ENCODE results near the gene RHOH.
"Not testable (repeated sequence)": the region's sequence is repeated elsewhere in the genome, so short reads cannot be mapped to it uniquely, and the experiment has no call there.

The RHOH gene

GRCh38 chr4:40196724-40197281 is at the start of gene RHOH:
TSS of gene RHOH (plus strand) at chr4:40197031. CDS start at chr4:40243387, 46,356 bp downstream.
- Mint-ChIP-seq H3K4me1 (ENCODE audit: low read depth) (peaks cover 63% of the 10 kb centered on the region), H3K9me3 (no peaks in the 10 kb centered on the region), H3K27ac (peak within 1 kb of the TSS; percentile 20), H3K27me3 (peaks cover 19% of the 10 kb centered on the region), H3K4me3 (peak within 1 kb of the TSS; percentile 4), H3K36me3 (ENCODE audit: low read depth) (no peaks in the 10 kb centered on the region)
- intact Hi-C loops (cut with micrococcal nuclease), result no loop called here

GRCh38 chr4:40147490-40147889 is 49.3 kb upstream of the RHOH start:
- H3K9me3 Mint-ChIP-seq; H3K4me1 Mint-ChIP-seq (ENCODE audit: low read depth); H3K27me3 Mint-ChIP-seq; H3K4me3 Mint-ChIP-seq; intact Hi-C loops (cut with micrococcal nuclease); H3K27ac Mint-ChIP-seq: not testable (repeated sequence)
- peaks cover 56% of the 10 kb centered on the region for H3K36me3 Mint-ChIP-seq (ENCODE audit: low read depth)

- Mint-ChIP-seq H3K9me3 (no peaks in the 10 kb centered on the region), H3K27ac (no peak overlapping the region), H3K4me1 (ENCODE audit: low read depth) (no peaks in the 10 kb centered on the region), H3K4me3 (no peak overlapping the region), H3K27me3 (no peaks in the 10 kb centered on the region), H3K36me3 (ENCODE audit: low read depth) (peaks cover 38% of the 10 kb centered on the region)
- intact Hi-C loops (cut with micrococcal nuclease), result loop anchor here (1.0 kb wide), 1 partner anchor 159 kb away; no protein-coding TSS in a partner anchor
These were observed 46.9 kb upstream of the RHOH start for GRCh38 chr4:40149960-40150385.

GRCh38 chr4:40150932-40151331 is 45.9 kb upstream of the RHOH start:
- intact Hi-C loops (cut with micrococcal nuclease), result loop anchor here (1.0 kb wide), 1 partner anchor 158 kb away; no protein-coding TSS in a partner anchor
- no peaks in the 10 kb centered on the region for H3K9me3 Mint-ChIP-seq
- no peaks in the 10 kb centered on the region for H3K27me3 Mint-ChIP-seq
- no peak overlapping the region for H3K4me3 Mint-ChIP-seq
- H3K27ac Mint-ChIP-seq, result no peak overlapping the region
- H3K4me1 Mint-ChIP-seq (ENCODE audit: low read depth), result no peaks in the 10 kb centered on the region
- peaks cover 36% of the 10 kb centered on the region for H3K36me3 Mint-ChIP-seq (ENCODE audit: low read depth)

- Mint-ChIP-seq H3K9me3 (no peaks in the 10 kb centered on the region), H3K4me1 (ENCODE audit: low read depth) (no peaks in the 10 kb centered on the region), H3K27ac (no peak overlapping the region), H3K27me3 (no peaks in the 10 kb centered on the region), H3K4me3 (no peak overlapping the region), H3K36me3 (ENCODE audit: low read depth) (peaks cover 22% of the 10 kb centered on the region)
- intact Hi-C loops (cut with micrococcal nuclease), result no loop called here
These were observed 44.2 kb upstream of the RHOH start for GRCh38 chr4:40152637-40153036.

GRCh38 chr4:40157436-40157835 is 39.4 kb upstream of the RHOH start:
- Mint-ChIP-seq H3K9me3 (no peaks in the 10 kb centered on the region), H3K27me3 (no peaks in the 10 kb centered on the region), H3K4me1 (ENCODE audit: low read depth) (no peaks in the 10 kb centered on the region), H3K4me3 (no peak overlapping the region), H3K36me3 (ENCODE audit: low read depth) (peaks cover 20% of the 10 kb centered on the region), H3K27ac (no peak overlapping the region)
- intact Hi-C loops (cut with micrococcal nuclease), result no loop called here

- no peaks in the 10 kb centered on the region for H3K27me3 Mint-ChIP-seq
- peaks cover 24% of the 10 kb centered on the region for H3K36me3 Mint-ChIP-seq (ENCODE audit: low read depth)
- no peaks in the 10 kb centered on the region for H3K4me1 Mint-ChIP-seq (ENCODE audit: low read depth)
- intact Hi-C loops (cut with micrococcal nuclease), result no loop called here
- no peak overlapping the region for H3K27ac Mint-ChIP-seq
- no peaks in the 10 kb centered on the region for H3K9me3 Mint-ChIP-seq
- H3K4me3 Mint-ChIP-seq, result no peak overlapping the region
These were observed 36.6 kb upstream of the RHOH start for GRCh38 chr4:40160258-40160657.

- intact Hi-C loops (cut with micrococcal nuclease), result no loop called here
- Mint-ChIP-seq H3K4me3 (no peak overlapping the region), H3K36me3 (ENCODE audit: low read depth) (peaks cover 33% of the 10 kb centered on the region), H3K27me3 (no peaks in the 10 kb centered on the region), H3K27ac (no peak overlapping the region), H3K9me3 (peaks cover 16% of the 10 kb centered on the region), H3K4me1 (ENCODE audit: low read depth) (no peaks in the 10 kb centered on the region)
These were observed 32.4 kb upstream of the RHOH start for GRCh38 chr4:40164459-40164858.

GRCh38 chr4:40165916-40166315 is 30.9 kb upstream of the RHOH start:
- Mint-ChIP-seq H3K4me3 (no peak overlapping the region), H3K9me3 (peaks cover 16% of the 10 kb centered on the region), H3K4me1 (ENCODE audit: low read depth) (no peaks in the 10 kb centered on the region), H3K27me3 (no peaks in the 10 kb centered on the region), H3K36me3 (ENCODE audit: low read depth) (peaks cover 25% of the 10 kb centered on the region), H3K27ac (no peak overlapping the region)
- intact Hi-C loops (cut with micrococcal nuclease), result no loop called here

GRCh38 chr4:40168070-40168469 is 28.8 kb upstream of the RHOH start:
- H3K4me3 Mint-ChIP-seq, result no peak overlapping the region
- H3K27me3 Mint-ChIP-seq, result no peaks in the 10 kb centered on the region
- H3K4me1 Mint-ChIP-seq (ENCODE audit: low read depth), result peaks cover 3% of the 10 kb centered on the region
- no peak overlapping the region for H3K27ac Mint-ChIP-seq
- H3K9me3 Mint-ChIP-seq, result peaks cover 16% of the 10 kb centered on the region
- intact Hi-C loops (cut with micrococcal nuclease), result no loop called here
- peaks cover 14% of the 10 kb centered on the region for H3K36me3 Mint-ChIP-seq (ENCODE audit: low read depth)

GRCh38 chr4:40170588-40170987 is 26.2 kb upstream of the RHOH start:
- Mint-ChIP-seq H3K27ac (no peak overlapping the region), H3K27me3 (no peaks in the 10 kb centered on the region), H3K9me3 (peaks cover 16% of the 10 kb centered on the region), H3K36me3 (ENCODE audit: low read depth) (peaks cover 14% of the 10 kb centered on the region), H3K4me3 (no peak overlapping the region), H3K4me1 (ENCODE audit: low read depth) (peaks cover 11% of the 10 kb centered on the region)
- intact Hi-C loops (cut with micrococcal nuclease), result no loop called here

- H3K36me3 Mint-ChIP-seq (ENCODE audit: low read depth), result no peaks in the 10 kb centered on the region
- peaks cover under 1% of the 10 kb centered on the region for H3K9me3 Mint-ChIP-seq
- H3K4me1 Mint-ChIP-seq (ENCODE audit: low read depth), result peaks cover 11% of the 10 kb centered on the region
- no peak overlapping the region for H3K27ac Mint-ChIP-seq
- intact Hi-C loops (cut with micrococcal nuclease), result no loop called here
- H3K4me3 Mint-ChIP-seq, result no peak overlapping the region
- no peaks in the 10 kb centered on the region for H3K27me3 Mint-ChIP-seq
These were observed 23.4 kb upstream of the RHOH start for GRCh38 chr4:40173470-40173875.

- no peaks in the 10 kb centered on the region for H3K9me3 Mint-ChIP-seq
- intact Hi-C loops (cut with micrococcal nuclease), result no loop called here
- no peak overlapping the region for H3K4me3 Mint-ChIP-seq
- no peak overlapping the region for H3K27ac Mint-ChIP-seq
- H3K4me1 Mint-ChIP-seq (ENCODE audit: low read depth), result peaks cover 16% of the 10 kb centered on the region
- no peaks in the 10 kb centered on the region for H3K36me3 Mint-ChIP-seq (ENCODE audit: low read depth)
- no peaks in the 10 kb centered on the region for H3K27me3 Mint-ChIP-seq
These were observed 20.2 kb upstream of the RHOH start for GRCh38 chr4:40176602-40177001.

GRCh38 chr4:40177591-40177990 is 19.2 kb upstream of the RHOH start:
- H3K27me3 Mint-ChIP-seq, result no peaks in the 10 kb centered on the region
- intact Hi-C loops (cut with micrococcal nuclease), result no loop called here

GRCh38 chr4:40178672-40179071 is 18.2 kb upstream of the RHOH start:
- intact Hi-C loops (cut with micrococcal nuclease), result no loop called here
- no peak overlapping the region for H3K4me3 Mint-ChIP-seq

More at GRCh38 chr4:40177591-40177990, 19.2 kb upstream of the RHOH start:
- no peaks in the 10 kb centered on the region for H3K9me3 Mint-ChIP-seq
- H3K36me3 Mint-ChIP-seq (ENCODE audit: low read depth), result no peaks in the 10 kb centered on the region
- no peak overlapping the region for H3K4me3 Mint-ChIP-seq
- H3K27ac Mint-ChIP-seq, result no peak overlapping the region
- peaks cover 16% of the 10 kb centered on the region for H3K4me1 Mint-ChIP-seq (ENCODE audit: low read depth)

More at GRCh38 chr4:40178672-40179071, 18.2 kb upstream of the RHOH start:
- Mint-ChIP-seq H3K27me3 (no peaks in the 10 kb centered on the region), H3K36me3 (ENCODE audit: low read depth) (no peaks in the 10 kb centered on the region), H3K9me3 (no peaks in the 10 kb centered on the region), H3K4me1 (ENCODE audit: low read depth) (peaks cover 9% of the 10 kb centered on the region), H3K27ac (no peak overlapping the region)

Data from dendritic cell treated with granulocyte-macrophage colony-stimulating factor and Interleukin-4, amounts not matched to agents 40 ng/mL and 50 ng/mL, for 4 days (primary cell).